Gastroesophageal sphincter (tissue), 4 donors: ENCODE measurements around the gene SHISA7. TPM values are rescaled to one million over a fixed set of nuclear protein-coding genes. Genes with fewer than 3 reads are reported as not detected.
A peak's percentile ranks its signal among the peaks of the same experiment; 100 is the strongest.
"Not testable (repeated sequence)": the region's sequence is repeated elsewhere in the genome, so short reads cannot be mapped to it uniquely, and the experiment has no call there.

Experiments used
- ATAC-seq: fragments of 150-250 bp; one replicate; pipeline ENCODE4 v1.9.1; 2016; ENCODE audit warnings: mild to moderate bottlenecking, moderate library complexity
- H3K27ac ChIP-seq, 4 donors: fragments of 200-600 bp; sonication (generic) in 3 of 4; 1 replicate in 3 of 4; 2 replicates in 1 of 4; pipeline ENCODE4 v1.5.1; 2016 to 2019
- H3K27me3 ChIP-seq: fragments of 200-600 bp; sonication (generic); one replicate; pipeline ENCODE4 v1.5.1; 2019
- H3K36me3 ChIP-seq, 2 donors: fragments of 200-600 bp; sonication (generic); one replicate each; pipeline ENCODE4 v1.5.1; 2019; ENCODE audit warnings: control low read depth in 1 of 2
- H3K4me1 ChIP-seq, 3 donors: fragments of 200-600 bp; sonication (generic); 1 replicate in 2 of 3; 2 replicates in 1 of 3; pipeline ENCODE4 v1.5.1; 2016 to 2019; ENCODE audit warnings: control low read depth in 2 of 3
- H3K4me3 ChIP-seq, 2 donors: fragments of 200-600 bp; sonication (generic); one replicate each; pipeline ENCODE4 v1.5.1; 2019; ENCODE audit warnings: mild to moderate bottlenecking in 1 of 2, moderate library complexity in 1 of 2
- H3K9me3 ChIP-seq, 3 donors: fragments of 200-600 bp; sonication (generic); one replicate each; pipeline ENCODE4 v1.5.1; 2017 to 2019; ENCODE audit warnings: control low read depth in 2 of 3
- EP300 ChIP-seq: sonication (generic); formaldehyde crosslinking; IDR thresholded peaks from one replicate; pipeline ENCODE4 v1.6.1; 2017; ENCODE audit warnings: antibody characterized with exemption, mild to moderate bottlenecking
- POLR2A ChIP-seq, 2 donors: fragments of 450-650 bp; IDR thresholded peaks; one replicate each; pipeline ENCODE4 v1.6.1; 2017; ENCODE audit warnings: antibody characterized with exemption in 2 of 2, mild to moderate bottlenecking in 2 of 2, moderate library complexity in 1 of 2
- POLR2AphosphoS5 ChIP-seq: sonication (generic); formaldehyde crosslinking; IDR thresholded peaks from one replicate; pipeline ENCODE4 v1.6.1; 2017; ENCODE audit warnings: antibody characterized with exemption
- WGBS, 2 donors: methylation state at CpG; one replicate each; pipeline ENCODE4 v1.1.5; 2018; ENCODE audit warnings: low coverage in 1 of 2; 5-methylcytosine and 5-hydroxymethylcytosine counted together
- total RNA-seq, 4 donors: library from RNA; depleted of rRNA; stranded (reverse); fragments of >200 nt; gene quantifications; one replicate each; pipeline ENCODE4 v1.1.0, GENCODE V29; 2016
- TF ChIP-seq, protein P1 (sequence below), 4 experiments: fragments of 200-600 bp in 2 of 4; fragments of 450-650 bp in 2 of 4; sonication (generic) in 1 of 4; IDR thresholded peaks; one replicate each; pipeline ENCODE4 v1.5.1; 2017 to 2019; ENCODE audit warnings: antibody characterized with exemption in 4 of 4, mild to moderate bottlenecking in 2 of 4, moderate library complexity in 2 of 4

Gene SHISA7
- total RNA-seq, 4 donors from 2014 or later: not detected

DNA sequence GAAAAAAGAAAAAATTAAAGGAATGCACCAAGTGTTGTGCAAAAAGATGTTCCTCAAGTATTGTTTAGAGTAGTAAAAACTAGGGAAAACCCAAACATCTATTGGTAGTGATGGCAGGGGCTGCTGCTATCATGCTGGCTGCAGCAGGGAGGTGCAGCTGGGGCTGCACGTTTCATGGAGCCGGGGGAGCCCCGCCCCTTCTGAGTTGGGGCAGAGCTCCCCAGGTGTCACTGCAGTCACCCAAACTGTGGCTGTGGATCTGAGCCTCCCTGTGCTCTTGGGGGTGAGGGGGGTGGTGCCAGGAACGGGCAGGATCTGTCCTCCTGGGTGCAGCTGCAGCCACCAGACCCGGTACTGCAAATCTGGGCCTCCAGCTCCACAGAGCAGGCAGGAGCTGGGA, 24.0 kb downstream of the SHISA7 start:
- 42 to 43% methylated on average over 2 of the region's 5 CpGs for WGBS, 2 donors
- H3K4me1 ChIP-seq: no peaks in the 10 kb centered on the region

DNA sequence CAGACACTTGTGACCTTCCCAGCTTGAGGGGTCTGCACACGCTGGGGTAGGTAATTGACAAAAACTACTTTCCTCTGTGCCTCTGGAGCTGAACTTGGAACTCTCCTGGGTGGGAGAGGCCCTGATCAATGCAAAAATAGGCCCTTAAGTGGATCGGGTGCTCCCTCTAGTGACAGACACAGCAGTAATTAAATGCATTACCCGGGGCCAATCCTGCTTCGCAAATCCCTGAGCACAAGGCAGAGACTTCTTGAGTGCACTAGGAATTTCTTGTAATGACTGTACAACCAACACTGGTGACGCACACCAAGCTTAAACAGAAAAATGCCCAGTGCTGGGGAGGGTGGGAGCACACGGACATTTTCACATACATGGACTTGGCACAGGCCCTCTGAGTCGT, 24.9 kb downstream of the SHISA7 start:
- Histone ChIP-seq H3K4me3 (no peak overlapping the region), H3K9me3 (no peaks in the 10 kb centered on the region), H3K4me1 (no peaks in the 10 kb centered on the region), H3K27me3 (peaks cover 27% of the 10 kb centered on the region), H3K36me3 (no peaks in the 10 kb centered on the region), H3K27ac (no peak overlapping the region)
- ATAC-seq: peak; percentile 58
- TF ChIP-seq POLR2AphosphoS5: no peak
- TF ChIP-seq POLR2A (IDR thresholded peaks at IDR 0.05): no peak
- TF ChIP-seq, protein P1, sequence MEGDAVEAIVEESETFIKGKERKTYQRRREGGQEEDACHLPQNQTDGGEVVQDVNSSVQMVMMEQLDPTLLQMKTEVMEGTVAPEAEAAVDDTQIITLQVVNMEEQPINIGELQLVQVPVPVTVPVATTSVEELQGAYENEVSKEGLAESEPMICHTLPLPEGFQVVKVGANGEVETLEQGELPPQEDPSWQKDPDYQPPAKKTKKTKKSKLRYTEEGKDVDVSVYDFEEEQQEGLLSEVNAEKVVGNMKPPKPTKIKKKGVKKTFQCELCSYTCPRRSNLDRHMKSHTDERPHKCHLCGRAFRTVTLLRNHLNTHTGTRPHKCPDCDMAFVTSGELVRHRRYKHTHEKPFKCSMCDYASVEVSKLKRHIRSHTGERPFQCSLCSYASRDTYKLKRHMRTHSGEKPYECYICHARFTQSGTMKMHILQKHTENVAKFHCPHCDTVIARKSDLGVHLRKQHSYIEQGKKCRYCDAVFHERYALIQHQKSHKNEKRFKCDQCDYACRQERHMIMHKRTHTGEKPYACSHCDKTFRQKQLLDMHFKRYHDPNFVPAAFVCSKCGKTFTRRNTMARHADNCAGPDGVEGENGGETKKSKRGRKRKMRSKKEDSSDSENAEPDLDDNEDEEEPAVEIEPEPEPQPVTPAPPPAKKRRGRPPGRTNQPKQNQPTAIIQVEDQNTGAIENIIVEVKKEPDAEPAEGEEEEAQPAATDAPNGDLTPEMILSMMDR (IDR thresholded peaks at IDR 0.05): peak in 3 of 4 experiments; percentile 59 to 67 (median 60)
- no CpG with 5 or more reads among the region's 7 CpGs for WGBS, 2 donors

More for the DNA sequence above, 24.0 kb downstream of the SHISA7 start:
- peaks cover 33% of the 10 kb centered on the region for H3K27me3 ChIP-seq
- H3K27ac ChIP-seq: no peak overlapping the region
- TF ChIP-seq, protein P1 (IDR thresholded peaks at IDR 0.05): no peak
- TF ChIP-seq POLR2A (IDR thresholded peaks at IDR 0.05): no peak
- TF ChIP-seq POLR2AphosphoS5: no peak
- TF ChIP-seq EP300: no peak
- no peak for ATAC-seq
- no peaks in the 10 kb centered on the region for H3K36me3 ChIP-seq
- no peaks in the 10 kb centered on the region for H3K9me3 ChIP-seq
- H3K4me3 ChIP-seq: no peak overlapping the region

DNA sequence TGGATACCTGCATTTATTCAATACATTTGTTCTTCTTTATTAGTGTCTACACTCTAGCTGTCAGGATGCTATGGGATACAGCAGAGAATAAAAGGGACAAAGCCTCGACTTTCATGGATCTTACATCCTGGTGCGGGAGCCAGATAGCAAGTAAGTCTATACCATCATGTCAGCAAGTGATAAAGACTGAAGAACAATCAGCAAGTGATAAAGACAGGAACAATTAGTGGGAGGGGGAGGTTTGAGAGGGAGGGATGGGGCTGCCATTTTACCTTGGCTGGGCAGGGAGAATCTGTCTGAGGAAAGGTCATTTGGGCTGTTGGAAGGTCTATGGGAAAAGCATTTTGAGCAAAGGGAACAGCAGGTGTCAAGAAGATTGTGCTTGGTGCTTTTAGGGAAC, 32.9 kb downstream of the SHISA7 start:
- H3K9me3 ChIP-seq: no peaks in the 10 kb centered on the region
- TF ChIP-seq POLR2A (IDR thresholded peaks at IDR 0.05) (no peak), POLR2AphosphoS5 (no peak), EP300 (no peak)
- TF ChIP-seq, protein P1 (IDR thresholded peaks at IDR 0.05): no peak
- peaks cover 0 to 22% (median 16%) of the 10 kb centered on the region in 3 donors for H3K4me1 ChIP-seq
- H3K36me3 ChIP-seq: peaks cover 0 to 12% of the 10 kb centered on the region in 2 donors
- ATAC-seq: no peak
- no peak overlapping the region for H3K4me3 ChIP-seq
- H3K27me3 ChIP-seq: no peaks in the 10 kb centered on the region
- H3K27ac ChIP-seq: no peak overlapping the region
- WGBS, 2 donors: 67 to 83% methylated on average over 1 of the region's 2 CpGs

DNA sequence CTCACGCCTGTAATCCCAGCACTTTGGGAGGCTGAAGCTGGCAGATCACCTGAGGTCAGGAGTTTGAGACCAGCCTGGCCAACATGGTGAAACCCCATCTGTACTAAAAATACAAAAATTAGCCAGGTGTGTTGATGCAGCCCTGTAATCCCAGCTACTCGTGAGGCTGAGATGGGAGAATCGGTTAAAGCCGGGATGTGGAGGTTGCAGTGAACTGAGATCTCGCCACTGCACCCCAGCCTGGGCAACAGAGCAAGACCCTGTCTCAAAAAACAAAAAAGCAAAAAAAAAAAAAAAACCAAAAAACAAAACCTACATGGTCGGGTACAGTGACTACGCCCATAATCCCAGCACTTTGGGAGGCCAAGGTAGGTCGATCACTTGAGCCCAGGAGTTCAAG, 33.9 kb downstream of the SHISA7 start:
- H3K36me3 ChIP-seq: peaks cover 0 to 21% of the 10 kb centered on the region in 2 donors
- not testable (repeated sequence) for H3K27me3 ChIP-seq, H3K9me3 ChIP-seq, H3K4me3 ChIP-seq, ATAC-seq
- peak overlapping the region in 2 of 4 donors; percentile 97 to 98 for H3K27ac ChIP-seq
- WGBS, 2 donors: 92% methylated on average over 7 of the region's 8 CpGs; no CpG with 5 or more reads in 1 of the 2 donors
- peaks cover 0 to 22% (median 16%) of the 10 kb centered on the region in 3 donors for H3K4me1 ChIP-seq

DNA sequence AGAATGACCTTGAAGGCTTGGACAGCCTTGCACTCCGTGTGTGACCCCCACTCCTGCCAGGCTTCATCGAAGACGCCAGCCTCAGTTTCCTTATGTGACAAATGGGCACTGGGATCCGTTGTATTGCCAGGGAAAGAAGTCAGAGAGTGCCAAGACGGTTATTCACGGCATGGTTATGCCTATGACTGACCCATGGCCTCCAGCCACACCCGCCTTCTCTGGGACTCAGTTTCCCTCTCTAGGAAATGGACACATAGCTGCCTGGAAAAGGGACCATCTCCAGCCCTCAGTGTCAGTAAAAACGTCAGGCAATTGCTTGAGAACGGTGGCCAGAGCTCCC, 34.6 kb downstream of the SHISA7 start:
- Histone ChIP-seq H3K4me1 (peaks cover 0 to 22% (median 16%) of the 10 kb centered on the region in 3 donors), H3K9me3 (no peaks in the 10 kb centered on the region), H3K27me3 (no peaks in the 10 kb centered on the region), H3K36me3 (peaks cover 0 to 27% of the 10 kb centered on the region in 2 donors), H3K4me3 (peak overlapping the region; percentile 28 to 85), H3K27ac (peak overlapping the region; percentile 81 to 98 (median 96))
- no peak for ATAC-seq
- WGBS, 2 donors: 53 to 60% methylated on average over 3 to 9 of the region's 9 CpGs
- TF ChIP-seq POLR2A (IDR thresholded peaks at IDR 0.05) (no peak), POLR2AphosphoS5 (no peak), EP300 (no peak)
- TF ChIP-seq, protein P1 (IDR thresholded peaks at IDR 0.05): no peak
